Measurements from ENCODE around the gene ADSS2.

Gene ADSS2

DNA sequence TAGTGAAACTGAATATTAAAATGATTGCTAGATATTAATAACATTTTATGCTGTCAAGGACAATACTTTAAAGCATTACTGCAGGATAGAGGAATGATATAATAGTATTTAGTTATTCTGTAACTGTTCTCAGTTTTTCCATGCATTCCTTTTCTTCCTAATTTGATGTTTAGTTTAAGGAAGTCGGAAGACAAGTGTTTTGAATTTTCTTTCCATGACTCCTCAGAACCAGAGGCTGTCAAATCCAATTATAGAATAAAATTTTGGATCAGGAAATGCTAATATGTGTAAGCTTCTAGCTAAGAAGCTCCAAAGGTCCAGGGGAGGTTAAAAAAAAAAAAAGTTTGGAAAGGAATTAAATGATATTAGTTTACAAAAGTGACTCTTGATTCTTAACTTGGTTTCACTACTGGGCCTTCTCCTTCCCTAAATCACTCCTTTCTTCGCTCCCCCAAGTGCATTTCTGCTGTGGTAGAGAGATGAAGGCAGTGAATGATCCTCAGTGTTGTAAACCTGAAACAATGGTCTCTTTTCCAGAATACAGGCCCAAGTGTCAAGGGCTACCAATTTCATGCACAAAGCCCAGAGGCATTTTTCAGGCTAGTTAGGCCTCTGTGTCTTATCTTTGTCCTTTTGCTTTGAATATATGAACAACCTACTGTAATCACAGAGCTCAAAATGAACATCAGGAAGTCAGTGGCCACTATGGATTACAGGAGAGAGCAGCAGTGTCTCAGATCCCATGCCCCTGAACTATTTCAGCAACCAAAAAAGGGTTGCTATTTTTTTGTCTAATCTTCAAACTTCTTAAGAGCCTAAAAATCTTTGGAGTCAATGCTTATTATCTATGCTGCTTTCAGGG, 6.2 kb downstream of the ADSS2 start:
- no peak for DNase-seq

DNA sequence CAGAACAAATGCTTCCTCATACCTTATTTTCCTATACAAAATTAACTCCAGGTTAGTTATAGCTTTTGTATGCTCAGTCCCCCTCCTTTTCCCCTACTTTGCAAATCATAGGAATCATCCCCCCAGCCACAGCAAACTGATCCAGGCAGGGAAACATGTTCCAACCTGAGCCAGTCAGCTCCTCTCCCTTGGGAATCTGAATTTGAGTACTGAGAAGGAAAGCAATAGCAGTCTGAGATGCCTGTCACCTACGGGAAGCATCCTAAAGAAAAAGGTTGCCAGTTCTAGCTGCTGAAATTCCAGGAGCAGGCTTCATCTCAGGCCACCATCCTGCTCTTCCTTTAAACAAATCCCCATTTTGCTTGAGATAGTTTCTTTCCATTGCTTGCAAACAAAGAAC, 6.9 kb downstream of the ADSS2 start:
- DNase-seq = no peak

DNA sequence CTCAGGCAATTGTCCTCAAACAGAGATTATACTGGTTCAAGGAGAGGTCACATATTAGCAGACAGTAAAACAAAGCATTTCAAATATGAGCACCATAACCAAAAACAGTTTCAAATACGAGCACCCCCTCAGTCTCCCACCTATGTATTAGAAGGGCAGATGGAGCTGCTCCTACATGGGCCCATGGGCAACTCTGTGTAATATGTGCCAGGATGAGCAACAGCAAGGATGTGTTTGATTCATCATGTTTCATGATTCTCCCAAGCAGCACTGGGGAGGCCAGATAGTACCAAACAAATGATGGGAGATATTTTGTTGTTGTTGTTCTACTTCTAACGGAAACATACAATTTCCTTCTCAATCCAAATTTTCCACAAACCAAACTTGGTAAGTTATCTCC, 8.9 kb downstream of the ADSS2 start:
- no peak for DNase-seq

- DNase-seq = no peak
Measured at GRCh38 chr1:244439391-244440032, 12.2 kb downstream of the ADSS2 start.

GRCh38 chr1:244437086-244437468, 14.6 kb downstream of the ADSS2 start:
- DNase-seq = no peak

GRCh38 chr1:244436336-244437085, 15.2 kb downstream of the ADSS2 start:
- DNase-seq = no peak

DNA sequence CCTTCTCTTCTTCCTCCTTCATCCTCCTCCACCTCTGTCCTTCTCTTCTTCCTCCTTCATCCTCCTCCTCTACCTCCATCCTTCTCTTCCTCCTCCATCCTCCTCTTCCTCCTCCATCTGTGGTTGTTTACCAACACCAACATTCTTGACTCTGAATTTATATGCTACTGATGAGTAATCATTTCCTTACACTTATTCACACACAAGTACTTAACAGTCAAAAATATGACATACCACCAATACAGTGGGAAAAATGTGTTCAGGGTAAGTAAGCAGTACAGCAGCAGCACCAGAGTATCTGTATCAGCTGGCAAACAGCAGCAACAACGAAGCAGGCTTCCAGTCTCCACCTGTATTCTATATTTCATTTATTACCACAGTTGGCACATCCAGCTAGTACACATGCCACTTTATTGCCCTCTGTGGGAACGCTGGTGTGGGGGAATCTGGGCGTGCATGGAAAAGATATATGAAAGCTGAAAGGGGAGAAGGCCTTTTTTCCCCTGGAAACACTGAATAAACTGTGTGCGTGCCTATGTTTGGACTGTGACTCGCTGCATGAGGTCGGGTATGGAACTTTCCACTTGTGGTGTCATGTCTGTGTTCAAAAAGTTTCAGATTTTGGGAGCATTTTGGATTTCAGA, 16.0 kb downstream of the ADSS2 start:
- no peak for DNase-seq

DNA sequence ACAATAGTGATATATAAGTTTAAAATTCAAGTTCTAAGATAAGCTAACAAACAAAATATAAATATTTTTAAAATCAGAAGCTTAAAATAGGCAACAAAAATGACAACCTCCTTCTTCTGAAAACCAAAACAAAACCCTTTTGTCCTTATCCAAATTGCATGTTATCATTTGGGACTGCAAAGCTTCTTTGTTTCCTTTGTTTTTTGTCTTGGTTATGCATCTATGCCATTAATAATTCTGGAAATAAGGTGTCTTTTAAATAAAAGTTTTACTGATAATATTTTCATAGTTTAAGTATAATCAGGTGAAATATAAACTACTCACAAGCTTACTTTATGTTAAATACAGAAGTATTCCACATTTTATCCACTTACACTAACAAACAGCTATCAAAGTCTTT, 20.5 kb downstream of the ADSS2 start:
- DNase-seq = no peak

- DNase-seq = no peak
Measured at GRCh38 chr1:244429818-244430217, 21.9 kb downstream of the ADSS2 start.

DNA sequence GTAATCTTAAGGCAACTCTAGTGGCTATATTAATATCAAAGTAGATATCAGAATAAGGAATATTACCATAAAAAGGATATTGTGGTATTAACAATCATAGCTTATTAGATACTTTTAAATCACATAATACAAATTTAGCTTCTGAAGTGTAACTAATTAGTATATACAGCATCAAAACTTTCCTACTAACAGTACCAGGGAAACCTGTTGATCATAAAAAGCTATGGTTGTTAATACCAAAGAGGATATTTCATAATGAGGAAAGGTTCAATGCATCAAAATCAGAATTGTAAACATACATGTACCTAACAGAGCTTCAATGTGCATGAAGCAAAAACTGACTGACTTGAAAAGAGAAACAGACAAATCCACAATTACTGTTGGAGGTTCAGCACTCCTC, 24.1 kb downstream of the ADSS2 start:
- no peak for DNase-seq

- DNase-seq = no peak
Measured at GRCh38 chr1:244424649-244425334, 26.9 kb downstream of the ADSS2 start.

DNA sequence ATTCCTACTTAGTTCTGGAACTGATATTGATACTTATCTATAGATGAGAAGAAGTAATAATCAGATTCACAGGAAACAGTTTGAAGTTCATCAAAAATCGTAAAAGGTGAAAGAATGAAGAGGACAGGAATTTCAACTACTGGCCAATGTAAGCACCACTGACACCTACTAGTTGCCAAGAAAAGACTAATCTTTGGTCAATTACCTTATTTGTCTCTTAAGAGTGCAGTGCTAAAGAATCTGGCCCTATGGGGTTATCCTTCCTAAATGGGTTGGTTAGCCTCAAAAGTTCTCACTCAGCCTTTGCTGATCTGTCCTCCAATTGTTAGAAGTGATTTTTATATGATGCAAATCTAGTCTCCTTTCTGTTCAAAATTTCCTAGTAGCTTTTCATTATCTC, 29.5 kb downstream of the ADSS2 start:
- DNase-seq = no peak

DNA sequence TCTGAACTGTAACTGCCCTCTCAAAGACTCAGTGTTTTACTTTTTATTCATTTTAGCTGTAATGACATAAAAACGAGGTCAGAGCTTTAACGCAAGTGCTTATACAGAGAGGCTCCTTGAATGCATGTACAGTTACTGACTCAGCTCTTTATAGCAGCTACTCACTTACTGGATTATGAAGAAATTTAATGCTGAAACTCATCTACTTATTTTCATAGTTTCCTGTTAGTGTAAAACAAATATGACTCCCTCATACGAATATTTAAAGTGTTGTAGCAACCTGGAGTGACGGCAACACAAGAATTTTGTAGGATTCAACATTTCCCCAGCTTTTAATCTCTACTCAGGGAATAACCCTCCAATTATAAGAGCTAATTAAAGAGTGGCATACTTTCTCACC, 32.7 kb downstream of the ADSS2 start:
- no peak for DNase-seq

DNA sequence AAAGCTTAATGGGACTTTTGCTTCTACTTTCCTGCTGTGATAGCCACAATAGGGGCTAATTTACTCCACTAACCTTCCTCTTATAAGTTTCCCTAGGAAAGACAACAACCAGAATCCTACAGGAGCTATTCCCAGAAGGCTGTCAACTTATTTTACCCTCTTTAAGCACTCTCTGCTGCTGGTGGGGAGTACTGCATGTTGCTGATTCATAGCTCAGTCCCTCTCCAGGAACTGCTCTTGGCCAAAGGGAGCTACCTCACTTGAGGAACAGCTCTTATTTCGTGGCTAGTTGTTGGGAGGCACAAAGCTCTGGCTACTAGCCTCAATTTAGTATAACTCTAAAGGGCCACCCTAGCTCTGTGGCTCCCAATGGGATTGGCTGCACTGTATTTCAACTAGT, 37.2 kb downstream of the ADSS2 start:
- no peak for DNase-seq

DNA sequence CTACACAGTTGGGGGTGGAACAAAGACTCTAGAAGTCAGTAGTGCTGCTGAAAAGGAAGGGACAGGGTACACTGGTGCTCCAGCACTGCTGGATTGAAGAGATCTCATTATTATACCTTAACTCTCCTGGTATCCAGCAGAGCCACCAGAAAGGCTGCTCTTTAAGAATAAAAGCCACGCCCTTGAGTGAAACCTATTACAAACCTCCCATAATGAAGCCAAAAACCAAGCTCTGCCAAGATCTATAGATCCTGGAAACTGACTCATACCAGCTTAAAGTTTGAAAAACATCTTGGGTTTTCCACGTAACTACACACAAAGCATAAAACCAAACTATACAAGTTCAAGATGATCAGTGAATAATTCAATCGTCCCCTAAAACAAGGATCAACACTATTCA, 38.0 kb downstream of the ADSS2 start:
- no peak for DNase-seq

- no peak for DNase-seq
Measured at GRCh38 chr1:244412176-244412575, 39.5 kb downstream of the ADSS2 start.

- no peak for DNase-seq
Measured at GRCh38 chr1:244409701-244410100, 42.0 kb downstream of the ADSS2 start.

DNA sequence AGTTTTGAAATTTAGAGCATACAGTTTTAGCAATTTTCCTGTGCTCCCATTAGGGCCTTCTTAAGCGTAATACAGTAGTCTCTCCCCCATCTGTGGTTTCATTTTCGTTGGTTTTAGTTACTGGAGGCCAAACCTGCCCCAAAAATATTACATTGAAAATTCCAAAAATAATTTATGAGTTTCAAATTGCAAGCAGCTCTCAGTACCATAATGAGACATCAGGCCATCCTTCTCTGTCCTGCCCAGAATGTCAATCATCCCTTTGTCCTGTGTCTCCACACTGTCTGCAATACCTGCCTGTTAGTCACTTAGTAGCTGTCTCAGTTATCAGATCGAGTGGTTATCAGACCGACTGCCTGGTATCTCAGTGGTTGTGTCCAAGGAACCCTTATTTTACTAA, 45.4 kb downstream of the ADSS2 start:
- DNase-seq = no peak

DNA sequence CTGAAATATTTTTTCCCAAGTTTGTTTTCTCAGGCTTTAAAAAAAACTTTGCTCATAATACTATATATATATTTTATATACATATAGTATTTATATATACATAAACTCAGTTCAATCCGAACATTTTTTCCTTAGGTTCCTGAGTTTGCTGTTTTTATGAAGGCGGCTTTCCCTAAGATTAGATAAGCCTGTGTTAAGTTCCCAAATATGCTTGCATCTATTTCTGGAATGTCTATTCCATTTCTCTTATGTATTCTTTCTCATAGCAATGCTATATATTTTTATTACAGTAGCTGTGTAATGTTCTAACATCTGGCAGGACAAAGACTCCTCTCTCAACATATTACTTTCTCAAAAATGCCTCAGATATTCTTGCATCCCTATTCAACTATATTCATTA, 45.9 kb downstream of the ADSS2 start:
- no peak for DNase-seq

GRCh38 chr1:244403431-244403830, 48.3 kb downstream of the ADSS2 start:
- no peak for DNase-seq

- DNase-seq = no peak
Measured at GRCh38 chr1:244400974-244401373, 50.7 kb downstream of the ADSS2 start.

DNA sequence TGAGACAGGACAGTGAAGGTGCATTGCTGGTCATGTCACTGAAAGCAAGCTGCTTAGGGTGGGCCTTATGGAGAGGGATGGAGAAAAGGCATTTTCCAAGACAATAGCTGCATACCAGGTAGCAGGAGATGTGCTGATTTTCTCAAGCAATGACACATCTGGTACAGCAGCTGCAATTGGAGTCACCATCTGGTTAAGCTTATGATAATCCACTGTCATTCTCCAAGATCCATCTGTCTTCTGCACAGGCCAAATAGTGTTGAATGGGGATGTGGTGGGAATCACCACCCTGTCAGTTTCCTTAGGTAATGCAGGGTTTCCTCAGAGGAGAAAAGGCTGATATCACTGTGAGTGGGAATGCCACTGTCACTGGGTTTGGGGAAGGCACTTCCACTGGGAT, 54.6 kb downstream of the ADSS2 start:
- DNase-seq = no peak

DNA sequence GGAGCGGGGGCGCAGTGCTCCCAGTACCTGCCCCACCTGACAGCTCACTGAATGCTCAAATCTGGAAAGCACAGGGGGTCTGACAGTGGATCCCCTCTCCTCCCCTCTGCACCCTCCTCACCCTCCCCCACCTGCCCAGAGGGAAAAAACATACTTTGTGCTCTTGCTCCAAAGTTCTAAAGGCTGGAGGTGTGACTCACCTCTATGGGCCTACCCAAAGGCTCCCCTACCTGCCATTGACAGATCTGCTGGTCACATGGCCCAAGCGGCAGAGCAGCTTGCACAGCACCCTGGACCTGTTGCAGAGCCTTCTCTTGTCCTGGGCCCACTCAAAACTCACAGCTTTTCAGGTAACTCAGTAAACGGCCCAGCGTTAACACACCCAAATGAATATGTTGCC, 55.7 kb downstream of the ADSS2 start:
- DNase-seq = no peak
